Neural crest cell (in vitro differentiated cells): ENCODE measurements around the gene FGF2. TPM values are rescaled to one million over a fixed set of nuclear protein-coding genes. Genes with fewer than 3 reads are reported as not detected.
"Not testable (repeated sequence)": the region's sequence is repeated elsewhere in the genome, so short reads cannot be mapped to it uniquely, and the experiment has no call there.

Experiments
- DNase-seq: peaks from one replicate; pipeline ENCODE4 v3.0.0; 2021; ENCODE audit warnings: low read depth, mixed read lengths, low spot score
- H3K27ac Mint-ChIP-seq: one replicate; pipeline ENCODE4 v1.8.0; 2021; ENCODE audit warnings: mild to moderate bottlenecking, mixed read lengths; ENCODE audit not compliant: unreplicated experiment
- H3K27me3 Mint-ChIP-seq: 2 replicates; pipeline ENCODE4 v1.8.0; 2021; ENCODE audit warnings: low read depth, mild to moderate bottlenecking, mixed read lengths
- H3K36me3 Mint-ChIP-seq: 2 replicates; pipeline ENCODE4 v1.8.0; 2021; ENCODE audit warnings: low read depth, mild to moderate bottlenecking, mixed read lengths
- H3K4me1 Mint-ChIP-seq: 2 replicates; pipeline ENCODE4 v1.8.0; 2021; ENCODE audit warnings: mixed read lengths
- H3K4me3 Mint-ChIP-seq: one replicate; pipeline ENCODE4 v1.8.0; 2021; ENCODE audit warnings: mild to moderate bottlenecking, mixed read lengths
- H3K9me3 Mint-ChIP-seq: 2 replicates; pipeline ENCODE4 v1.8.0; 2021; ENCODE audit warnings: mixed read lengths
- total RNA-seq: library from RNA; stranded (reverse); gene quantifications from 2 replicates; pipeline ENCODE4 v1.2.1, GENCODE V29; 2021
- TF ChIP-seq, protein P1 (sequence below): fragments of 200-600 bp; sonication (generic); conservative IDR thresholded peaks from 2 replicates; pipeline ENCODE4 v1.5.0; 2021; ENCODE audit warnings: antibody characterized with exemption, mild to moderate bottlenecking

Gene FGF2
- total RNA-seq, 1 donor from 2014 or later, result 14.6 TPM

DNA sequence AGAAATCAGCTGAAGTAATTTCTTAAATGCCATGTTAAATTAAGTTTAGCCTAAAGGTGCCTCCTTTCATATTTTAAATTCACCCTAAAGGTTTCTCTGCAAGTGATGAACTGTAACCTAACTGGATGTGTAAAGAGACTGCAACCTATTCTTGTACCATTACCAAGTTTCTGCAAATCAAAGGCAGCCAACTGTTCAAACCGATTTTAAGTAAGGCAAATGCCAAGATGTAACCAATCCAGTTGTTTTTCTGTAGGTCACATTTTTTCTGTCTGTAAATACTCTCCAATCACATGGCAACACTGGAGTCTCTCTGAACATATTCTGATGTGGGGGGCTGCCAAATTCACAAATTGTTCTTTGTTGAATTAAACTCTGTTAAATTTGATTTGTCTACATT, 42.4 kb upstream of the FGF2 start:
- Mint-ChIP-seq H3K4me1 (peaks cover 12% of the 10 kb centered on the region), H3K27ac (no peak overlapping the region), H3K36me3 (peaks cover 3% of the 10 kb centered on the region), H3K27me3 (no peaks in the 10 kb centered on the region), H3K4me3 (no peak overlapping the region), H3K9me3 (peaks cover 3% of the 10 kb centered on the region)
- TF ChIP-seq, protein P1, sequence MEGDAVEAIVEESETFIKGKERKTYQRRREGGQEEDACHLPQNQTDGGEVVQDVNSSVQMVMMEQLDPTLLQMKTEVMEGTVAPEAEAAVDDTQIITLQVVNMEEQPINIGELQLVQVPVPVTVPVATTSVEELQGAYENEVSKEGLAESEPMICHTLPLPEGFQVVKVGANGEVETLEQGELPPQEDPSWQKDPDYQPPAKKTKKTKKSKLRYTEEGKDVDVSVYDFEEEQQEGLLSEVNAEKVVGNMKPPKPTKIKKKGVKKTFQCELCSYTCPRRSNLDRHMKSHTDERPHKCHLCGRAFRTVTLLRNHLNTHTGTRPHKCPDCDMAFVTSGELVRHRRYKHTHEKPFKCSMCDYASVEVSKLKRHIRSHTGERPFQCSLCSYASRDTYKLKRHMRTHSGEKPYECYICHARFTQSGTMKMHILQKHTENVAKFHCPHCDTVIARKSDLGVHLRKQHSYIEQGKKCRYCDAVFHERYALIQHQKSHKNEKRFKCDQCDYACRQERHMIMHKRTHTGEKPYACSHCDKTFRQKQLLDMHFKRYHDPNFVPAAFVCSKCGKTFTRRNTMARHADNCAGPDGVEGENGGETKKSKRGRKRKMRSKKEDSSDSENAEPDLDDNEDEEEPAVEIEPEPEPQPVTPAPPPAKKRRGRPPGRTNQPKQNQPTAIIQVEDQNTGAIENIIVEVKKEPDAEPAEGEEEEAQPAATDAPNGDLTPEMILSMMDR, result no peak
- DNase-seq, result no peak

DNA sequence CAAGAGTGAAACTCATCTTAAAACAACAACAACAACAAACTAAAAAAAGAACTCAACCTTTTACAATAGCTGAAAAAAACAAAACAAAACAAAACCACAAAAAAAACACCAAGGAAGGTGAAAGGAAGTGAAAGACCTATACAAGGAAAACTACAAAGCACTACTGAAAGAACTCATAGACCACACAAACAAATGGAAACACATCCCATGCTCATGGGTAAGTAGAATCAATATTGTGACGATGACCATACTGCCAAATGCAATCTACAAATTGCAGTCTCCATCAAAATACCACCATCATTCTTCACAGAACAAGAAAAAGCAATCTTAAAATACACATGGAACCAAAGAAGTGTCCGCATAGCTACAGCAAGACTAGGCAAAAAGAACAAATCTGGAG, 41.5 kb upstream of the FGF2 start:
- peaks cover 12% of the 10 kb centered on the region for H3K4me1 Mint-ChIP-seq
- peaks cover 3% of the 10 kb centered on the region for H3K9me3 Mint-ChIP-seq
- no peak overlapping the region for H3K27ac Mint-ChIP-seq
- DNase-seq, result no peak
- H3K4me3 Mint-ChIP-seq, result no peak overlapping the region
- H3K27me3 Mint-ChIP-seq, result no peaks in the 10 kb centered on the region
- TF ChIP-seq, protein P1, result no peak
- peaks cover 3% of the 10 kb centered on the region for H3K36me3 Mint-ChIP-seq

DNA sequence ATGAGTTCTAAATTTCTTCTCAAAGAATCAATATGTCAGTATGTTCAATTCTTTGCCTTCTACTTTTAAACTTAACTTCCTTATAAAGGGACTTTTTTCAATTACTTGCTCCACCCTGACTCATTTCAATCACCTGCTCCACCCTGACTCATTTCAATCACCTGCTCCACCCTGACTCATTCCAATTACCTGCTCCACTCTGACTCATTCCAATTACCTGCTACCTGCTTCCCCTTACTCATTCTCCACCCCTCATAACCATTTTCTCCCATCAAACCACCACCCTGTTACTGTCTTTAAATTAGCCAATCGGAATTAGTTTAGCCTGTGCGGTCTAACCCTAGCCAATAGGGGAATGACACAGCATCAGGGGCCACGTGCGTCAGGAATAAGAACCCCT, 40.3 kb upstream of the FGF2 start:
- not testable (repeated sequence) for H3K4me3 Mint-ChIP-seq, H3K36me3 Mint-ChIP-seq, H3K9me3 Mint-ChIP-seq, DNase-seq, H3K27ac Mint-ChIP-seq, H3K27me3 Mint-ChIP-seq
- H3K4me1 Mint-ChIP-seq, result peaks cover 12% of the 10 kb centered on the region

DNA sequence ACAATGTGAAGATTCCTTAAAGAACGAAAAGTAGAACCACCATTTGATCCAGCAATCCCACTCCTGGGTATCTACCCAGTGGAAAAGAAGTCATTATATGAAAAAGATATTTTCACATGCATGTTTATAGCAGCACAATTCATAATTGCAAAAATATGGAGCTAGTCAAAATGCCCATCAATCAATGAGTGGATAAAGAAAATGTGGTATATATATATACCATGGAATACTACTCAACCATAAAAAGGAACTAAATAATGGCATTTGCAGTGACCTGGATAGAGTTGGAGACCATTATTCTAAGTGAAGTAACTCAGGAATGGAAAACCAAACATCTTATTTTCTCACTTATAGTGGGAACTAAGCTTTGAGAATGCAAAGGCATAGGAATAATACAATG, 39.7 kb upstream of the FGF2 start:
- peaks cover 12% of the 10 kb centered on the region for H3K4me1 Mint-ChIP-seq
- H3K27me3 Mint-ChIP-seq, DNase-seq, H3K4me3 Mint-ChIP-seq, H3K27ac Mint-ChIP-seq, H3K9me3 Mint-ChIP-seq, H3K36me3 Mint-ChIP-seq: not testable (repeated sequence)

DNA sequence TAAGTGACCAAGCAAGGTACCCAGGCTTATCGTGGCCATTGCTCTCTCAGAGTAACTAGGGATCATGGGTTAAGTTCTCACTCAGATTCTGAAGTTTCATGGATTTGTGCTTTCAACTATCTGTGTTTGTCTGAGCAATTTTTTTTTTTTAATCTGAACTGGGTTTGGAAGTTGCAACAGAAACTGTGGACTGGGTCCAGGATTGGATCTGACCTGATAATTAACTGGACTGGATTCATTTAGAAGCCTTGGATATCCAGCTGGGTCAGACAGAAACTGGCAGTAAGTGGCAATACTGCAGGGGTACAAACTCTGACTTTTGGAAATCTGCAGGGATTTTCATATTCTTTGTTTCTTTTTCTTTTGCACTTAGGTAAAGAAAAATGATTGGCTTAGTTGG, 38.7 kb upstream of the FGF2 start:
- TF ChIP-seq, protein P1, result no peak
- DNase-seq, result no peak
- peaks cover 3% of the 10 kb centered on the region for H3K36me3 Mint-ChIP-seq
- H3K4me1 Mint-ChIP-seq, result peaks cover 12% of the 10 kb centered on the region
- peaks cover 3% of the 10 kb centered on the region for H3K9me3 Mint-ChIP-seq
- H3K27me3 Mint-ChIP-seq, result no peaks in the 10 kb centered on the region
- H3K4me3 Mint-ChIP-seq, result no peak overlapping the region
- no peak overlapping the region for H3K27ac Mint-ChIP-seq

DNA sequence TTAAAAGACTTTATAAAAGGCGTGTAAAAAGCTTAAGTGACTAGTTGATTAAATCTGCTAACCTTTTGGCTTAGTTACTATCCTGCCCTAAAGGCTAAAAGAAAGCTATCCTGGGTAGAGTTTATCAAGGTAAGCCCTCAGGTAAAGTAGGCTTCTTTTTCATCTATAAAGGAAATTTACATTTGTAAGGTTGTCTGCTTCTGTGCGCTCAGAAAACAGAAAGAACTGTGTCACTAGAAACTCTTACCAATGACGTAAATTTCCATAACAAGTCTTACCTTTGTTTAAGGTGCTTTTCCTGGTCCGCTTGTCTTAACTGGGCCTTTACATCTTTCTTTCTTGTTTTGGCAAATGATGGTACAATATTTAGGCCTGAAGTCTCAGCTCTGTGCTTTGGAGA, 37.7 kb upstream of the FGF2 start:
- Mint-ChIP-seq H3K27ac (no peak overlapping the region), H3K4me1 (peaks cover 4% of the 10 kb centered on the region), H3K9me3 (peaks cover 3% of the 10 kb centered on the region), H3K36me3 (peaks cover 3% of the 10 kb centered on the region), H3K4me3 (no peak overlapping the region), H3K27me3 (no peaks in the 10 kb centered on the region)
- DNase-seq, result no peak
- TF ChIP-seq, protein P1, result no peak

DNA sequence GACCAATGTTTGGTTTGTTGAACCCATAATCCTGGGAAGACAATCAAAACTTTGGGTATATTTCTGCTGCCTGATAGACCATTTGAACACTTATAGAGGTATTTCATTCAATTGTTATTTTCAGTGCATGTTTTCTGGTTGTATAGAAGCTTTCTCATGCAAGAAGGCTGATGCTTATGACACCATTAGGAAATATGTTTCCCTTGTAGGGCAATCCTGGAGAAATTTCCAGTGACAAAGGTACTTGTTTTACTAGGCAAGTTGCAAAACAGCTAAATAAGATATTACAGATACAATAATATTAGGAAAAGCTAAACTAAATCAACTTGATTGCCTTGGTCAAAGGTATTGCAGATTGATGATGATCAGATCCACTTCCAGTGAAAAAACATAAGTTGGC, 32.8 kb upstream of the FGF2 start:
- Mint-ChIP-seq H3K4me3 (no peak overlapping the region), H3K27ac (no peak overlapping the region), H3K27me3 (no peaks in the 10 kb centered on the region), H3K4me1 (peaks cover 10% of the 10 kb centered on the region), H3K36me3 (no peaks in the 10 kb centered on the region), H3K9me3 (no peaks in the 10 kb centered on the region)
- TF ChIP-seq, protein P1, result no peak
- DNase-seq, result no peak
